Middle frontal gyrus (tissue), 1 donor: ENCODE measurements around the gene OR56A1.

Experiments
- DNase-seq: peaks from one replicate; pipeline ENCODE4 v3.0.0-alpha.2; 2015; ENCODE audit warnings: low spot score; ENCODE audit errors: extremely low spot score

Gene OR56A1

DNA sequence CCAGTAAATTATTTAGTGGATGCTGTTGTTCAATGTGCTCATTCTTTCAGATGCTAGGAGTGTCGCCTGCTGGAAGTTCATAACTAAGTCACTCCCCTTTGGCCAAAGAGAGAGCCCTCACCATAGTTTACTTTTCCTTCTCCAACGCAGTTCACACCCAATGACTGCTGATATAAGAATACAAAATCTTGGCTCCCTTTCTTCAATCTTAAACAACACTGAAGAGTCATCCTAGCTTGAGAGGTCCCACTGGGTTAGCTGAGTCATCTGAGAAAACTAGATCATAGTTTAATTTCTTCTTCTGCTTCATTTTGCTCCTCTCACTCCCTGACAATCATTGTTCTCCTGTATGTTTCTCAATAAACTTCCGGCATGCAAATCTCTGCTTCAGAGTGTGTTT, 38.4 kb downstream of the OR56A1 start:
- DNase-seq: no peak

DNA sequence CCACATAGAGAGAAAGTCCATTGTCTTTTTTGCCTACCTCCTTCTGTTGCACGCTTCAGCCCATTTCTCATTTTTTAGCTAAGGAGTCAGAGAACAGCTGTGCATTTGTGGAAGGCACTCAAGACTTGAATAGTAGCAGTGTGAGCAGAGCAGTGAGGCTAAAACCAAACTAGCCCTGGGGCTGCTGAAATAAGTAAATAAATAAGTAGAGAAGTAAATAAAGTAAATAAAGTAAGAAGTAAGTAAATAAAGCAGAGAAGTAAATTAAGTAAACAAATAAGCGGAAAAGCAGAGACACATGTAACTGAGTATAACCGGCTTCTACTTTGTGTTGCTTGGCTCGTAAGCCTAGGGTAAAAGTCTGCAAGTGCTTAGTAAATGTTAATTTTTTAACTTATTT, 41.4 kb downstream of the OR56A1 start:
- no peak for DNase-seq

DNA sequence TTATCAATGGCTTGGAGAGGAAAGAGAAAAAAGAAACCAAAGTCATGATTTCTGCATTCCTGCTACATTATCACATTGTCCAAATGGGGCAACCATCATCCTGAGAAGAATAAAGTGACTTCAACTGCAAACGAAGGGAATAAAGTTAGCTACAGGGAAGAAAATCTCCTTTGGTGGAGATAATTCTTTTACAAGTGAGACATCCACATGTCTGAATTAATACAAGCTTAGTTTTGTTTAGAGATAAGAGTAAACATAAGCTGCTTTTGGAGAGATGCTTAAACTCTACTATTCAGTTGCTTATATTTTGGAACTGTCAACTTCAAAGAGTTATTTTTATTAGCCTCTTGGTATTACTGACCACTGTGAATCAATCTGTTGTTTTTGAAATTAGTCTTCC, 43.7 kb downstream of the OR56A1 start, which contains the start of gene OR52L1:
Gene OR52L1, minus strand, starts transcription at position 101 of the 400 bp plus-strand sequence. Its CDS starts 55 bp downstream, at position 46.
- DNase-seq: no peak

DNA sequence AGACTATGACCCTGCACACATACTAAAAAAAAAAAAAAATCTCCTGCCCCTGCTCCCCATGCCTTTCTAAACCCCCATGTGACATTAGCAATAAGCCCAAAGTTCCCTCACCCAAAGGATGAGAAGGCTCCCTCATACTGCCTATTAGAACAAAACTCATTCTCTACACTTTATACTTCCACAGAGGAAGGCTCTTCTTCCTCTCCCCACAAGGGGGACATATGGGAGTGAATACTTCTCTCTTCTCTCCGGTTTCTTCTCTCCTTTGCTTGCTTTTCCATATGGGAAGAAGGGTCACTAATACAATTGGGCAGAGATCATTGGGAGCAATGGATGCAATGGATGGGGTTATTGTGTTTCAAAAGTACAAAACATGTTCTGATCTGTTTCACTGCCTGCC, 47.1 kb downstream of the OR56A1 start:
- DNase-seq: no peak

- DNase-seq: no peak
These were observed 57.0 kb downstream of the OR56A1 start for GRCh38 chr11:5973530-5973929.
